HG03103 (cell line): Measurements from ENCODE around the gene LMX1B.

Source experiments
- ATAC-seq: cut with Tn5 transposase; IDR thresholded peaks from one replicate; pipeline ENCODE4 v1.9.1; 2021; ENCODE audit warnings: low read depth; ENCODE audit not compliant: unreplicated experiment

The LMX1B gene

DNA sequence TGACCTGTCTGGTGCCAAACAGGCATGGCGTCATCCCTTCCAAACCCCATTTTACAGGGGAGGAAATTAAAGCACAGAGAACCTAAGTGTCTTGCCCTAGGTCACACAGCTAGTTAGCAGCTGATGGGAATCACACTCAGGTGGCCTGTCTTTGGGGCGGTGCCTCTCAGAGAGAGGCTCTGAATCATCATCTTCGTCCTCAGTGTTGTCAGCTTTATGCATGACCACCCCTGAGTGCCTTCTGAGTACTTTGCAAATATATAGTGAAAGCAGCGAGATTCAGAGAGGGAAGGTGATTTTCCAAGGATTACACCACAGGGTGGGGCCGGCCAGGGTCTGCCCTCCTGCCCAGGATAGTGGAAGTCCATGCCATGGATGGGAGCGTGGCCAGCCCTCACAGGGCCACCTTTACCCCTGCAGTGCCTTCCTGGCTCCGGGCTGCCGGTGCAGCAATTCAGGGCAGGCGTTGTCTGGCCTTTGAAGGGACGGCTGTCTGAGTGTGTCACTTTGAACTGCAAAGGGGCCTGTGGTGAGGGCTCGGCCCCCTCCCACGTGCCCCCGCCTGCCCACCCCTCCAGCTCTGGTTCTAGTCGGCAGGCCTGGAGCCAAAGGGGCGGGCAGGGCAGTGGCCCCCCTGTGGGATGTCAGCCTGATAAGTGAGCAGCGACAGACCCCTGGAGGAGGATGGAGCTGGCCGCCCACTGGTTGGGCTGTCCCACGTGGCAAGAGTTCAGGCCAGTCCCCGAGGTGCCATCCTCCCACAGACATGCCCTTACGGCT lies 16.9 kb downstream of the LMX1B start:
- ATAC-seq = no peak

DNA sequence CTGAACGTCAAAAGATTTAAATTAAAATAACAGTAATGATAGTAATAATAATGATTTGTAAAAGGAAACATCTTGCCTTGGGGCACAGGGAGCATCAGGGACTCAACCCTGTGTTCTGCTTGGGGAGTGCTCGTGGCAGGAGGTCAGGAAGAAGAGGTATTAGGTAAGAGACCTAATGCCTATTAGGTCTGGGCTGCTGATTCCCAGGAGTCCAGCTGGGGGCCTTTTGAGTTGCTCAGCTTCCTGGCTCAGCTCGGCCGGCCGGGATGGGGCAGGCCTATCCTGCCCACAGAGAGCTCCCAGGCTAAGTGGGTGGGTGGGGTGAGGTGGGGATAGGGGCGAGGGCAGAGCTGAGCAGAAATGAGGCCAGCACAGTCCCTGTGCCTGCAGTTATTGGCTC lies 17.5 kb downstream of the LMX1B start:
- ATAC-seq = no peak

- no peak for ATAC-seq
These were observed 20.3 kb downstream of the LMX1B start for GRCh38 chr9:126633881-126634558.

- no peak for ATAC-seq
These were observed 21.3 kb downstream of the LMX1B start for GRCh38 chr9:126635061-126635460.

DNA sequence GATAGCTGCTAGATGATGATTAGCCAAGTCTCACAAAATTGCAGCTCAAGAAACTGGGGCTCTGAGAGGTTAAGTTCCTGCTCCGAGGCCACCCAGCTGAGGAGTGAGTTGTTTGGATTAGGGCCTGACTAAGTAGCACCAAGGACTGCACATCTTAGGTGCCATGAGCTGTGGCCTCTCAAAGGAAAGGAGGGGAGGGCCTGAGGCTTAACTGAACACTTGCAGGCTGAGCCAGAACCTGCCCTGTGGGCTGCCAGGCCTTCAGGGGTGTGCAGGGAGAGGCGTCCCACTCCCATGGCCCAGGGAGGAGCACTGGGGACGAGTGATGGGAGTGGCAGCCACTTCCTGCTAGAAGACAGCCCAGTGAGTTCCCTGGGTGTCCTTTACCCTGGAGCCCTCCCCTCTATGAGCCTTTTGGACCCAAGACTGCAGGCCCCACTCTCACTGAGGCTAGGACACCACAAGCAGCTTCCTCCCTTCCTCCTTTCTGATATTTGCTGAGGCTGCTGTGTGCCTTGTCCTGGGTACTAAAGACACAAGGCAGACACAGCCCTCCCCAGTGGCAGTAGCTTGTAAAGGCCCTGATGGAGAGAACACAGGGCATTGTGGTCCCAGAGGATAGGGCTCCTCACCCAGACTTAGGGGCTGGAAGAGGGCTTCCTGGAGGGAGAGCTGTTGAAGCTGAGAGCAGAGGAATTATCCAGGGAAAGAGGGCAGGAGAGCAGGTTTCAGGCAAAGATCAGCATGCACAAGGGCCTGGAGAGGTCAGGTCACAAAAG lies 22.1 kb downstream of the LMX1B start:
- no peak for ATAC-seq

DNA sequence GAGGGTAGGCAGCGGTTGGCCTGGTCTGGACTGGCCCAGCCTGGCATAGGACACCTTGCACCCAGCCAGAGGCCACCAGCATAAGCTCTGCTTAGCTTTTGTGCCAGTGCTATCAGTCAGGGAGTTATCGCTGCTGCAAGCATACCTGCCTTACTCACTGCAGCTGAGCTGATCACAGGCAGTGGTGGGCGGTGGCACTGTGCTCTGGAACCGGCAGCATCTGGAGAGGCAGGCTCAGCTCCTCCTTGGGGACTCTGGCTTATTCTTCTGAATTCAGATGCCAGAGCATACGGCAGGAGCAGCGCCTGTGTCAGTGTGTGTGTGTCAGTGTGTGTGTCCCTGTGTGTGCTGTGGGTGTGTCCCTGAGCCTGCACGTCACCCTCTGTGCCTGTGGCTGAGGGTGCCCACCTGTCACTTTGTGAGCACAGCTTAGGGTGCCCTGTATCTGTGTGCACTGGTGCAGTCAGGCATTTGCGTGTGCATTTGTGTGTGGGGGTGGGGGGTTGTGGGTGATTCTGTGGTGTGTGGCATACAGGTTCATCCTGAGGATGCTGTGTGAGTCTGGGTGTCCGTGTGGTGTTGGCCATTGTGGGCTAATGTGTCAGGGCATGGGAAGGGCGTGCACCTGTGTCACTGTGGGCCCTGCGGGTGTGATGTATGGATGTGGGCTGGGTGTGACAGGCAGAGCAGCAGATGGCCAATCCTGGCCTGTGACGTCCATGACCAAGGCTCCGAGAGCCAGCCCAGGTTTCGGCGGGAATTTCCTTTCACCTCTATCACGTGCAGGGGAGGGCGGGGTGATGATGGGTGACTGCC lies 23.5 kb downstream of the LMX1B start:
- no peak for ATAC-seq

- no peak for ATAC-seq
These were observed 24.9 kb downstream of the LMX1B start for GRCh38 chr9:126638571-126639132.

DNA sequence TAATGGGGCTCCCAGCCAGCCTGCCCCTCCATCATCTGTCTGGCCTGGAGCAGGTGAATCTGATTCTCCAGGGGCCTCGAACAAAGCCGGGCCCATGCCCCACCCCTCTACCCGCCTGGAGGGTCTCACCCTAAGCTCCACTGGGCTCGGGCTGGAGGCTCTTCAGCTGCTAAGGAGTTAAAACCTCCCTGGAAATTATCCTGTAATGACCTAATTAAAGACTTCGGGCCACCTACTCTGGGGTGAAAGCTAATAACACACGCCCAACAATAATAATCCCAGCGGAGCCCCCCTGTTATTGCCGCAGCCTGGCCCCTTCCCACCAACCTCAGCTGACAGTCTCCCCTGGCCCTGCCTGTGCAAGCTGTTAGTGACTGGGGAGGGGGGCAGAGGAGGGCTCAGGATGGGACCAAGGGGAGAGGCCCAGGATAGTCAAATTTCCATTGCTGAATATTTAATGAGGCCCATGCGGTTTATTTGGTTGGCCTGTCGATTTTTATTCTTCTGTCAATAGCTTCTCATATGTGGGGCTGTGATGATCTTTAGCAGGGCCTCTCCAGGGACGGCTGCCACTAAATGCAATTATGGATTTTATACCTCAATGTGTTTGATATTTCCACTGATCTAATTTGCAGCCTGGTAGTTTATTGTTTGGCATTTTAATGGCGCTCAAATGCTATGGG lies 25.7 kb downstream of the LMX1B start:
- ATAC-seq = no peak

GRCh38 chr9:126641118-126641851 lies 27.6 kb downstream of the LMX1B start:
- ATAC-seq = no peak

DNA sequence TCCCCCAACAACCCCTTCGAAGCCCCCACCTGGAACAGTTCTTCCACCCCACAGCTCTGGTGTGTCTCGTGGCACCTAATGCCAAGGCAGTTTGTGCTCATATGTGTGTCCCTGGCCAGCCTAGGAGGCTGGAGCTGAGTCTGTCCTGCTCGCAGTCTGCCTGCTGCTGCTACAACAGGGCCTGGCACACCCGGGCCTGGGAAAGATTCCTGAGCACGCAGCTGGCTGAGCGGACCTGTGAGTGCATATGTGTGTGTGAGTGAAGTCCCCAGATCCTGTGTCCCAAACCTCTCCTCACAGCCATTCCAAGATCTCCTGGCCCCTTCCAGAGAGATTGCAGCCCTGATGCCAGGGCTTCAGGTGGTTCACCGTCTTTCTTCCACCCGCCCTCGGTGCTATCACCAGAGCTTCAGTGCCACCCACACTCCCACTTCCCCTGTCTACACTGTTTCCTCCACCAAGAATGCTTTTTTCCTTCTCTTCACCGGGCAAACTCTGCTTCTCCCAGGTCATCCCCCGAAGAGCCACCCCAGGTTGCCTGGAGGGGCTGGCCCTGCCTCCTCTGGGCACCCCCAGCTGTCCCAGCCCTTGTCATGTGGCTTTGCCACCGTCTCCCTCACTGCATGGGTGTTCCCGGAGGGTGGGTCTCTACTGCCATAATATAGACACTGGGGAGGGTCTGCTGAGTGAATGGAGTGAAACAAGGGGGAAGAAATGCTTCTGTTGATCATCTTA lies 28.4 kb downstream of the LMX1B start:
- ATAC-seq = no peak

- no peak for ATAC-seq
These were observed 29.1 kb downstream of the LMX1B start for GRCh38 chr9:126642839-126643238.

GRCh38 chr9:126643945-126644527 lies 30.3 kb downstream of the LMX1B start:
- no peak for ATAC-seq

- ATAC-seq = no peak
These were observed 32.4 kb downstream of the LMX1B start for GRCh38 chr9:126646162-126646561.

- no peak for ATAC-seq
These were observed 34.1 kb downstream of the LMX1B start for GRCh38 chr9:126647585-126648411.

- ATAC-seq = no peak
These were observed 35.7 kb downstream of the LMX1B start for GRCh38 chr9:126649477-126649876.

GRCh38 chr9:126650404-126651341 lies 36.9 kb downstream of the LMX1B start:
- ATAC-seq = no peak
